ENCODE results near the gene SYPL1.

GRCh38 chr7:106071356-106071998 lies 40.6 kb downstream of the SYPL1 start:
- no peak for TF ChIP-seq EZH2 (IDR thresholded peaks at IDR 0.05; ENCODE audit: insufficient read depth, low read length)
- TF ChIP-seq, protein P1, sequence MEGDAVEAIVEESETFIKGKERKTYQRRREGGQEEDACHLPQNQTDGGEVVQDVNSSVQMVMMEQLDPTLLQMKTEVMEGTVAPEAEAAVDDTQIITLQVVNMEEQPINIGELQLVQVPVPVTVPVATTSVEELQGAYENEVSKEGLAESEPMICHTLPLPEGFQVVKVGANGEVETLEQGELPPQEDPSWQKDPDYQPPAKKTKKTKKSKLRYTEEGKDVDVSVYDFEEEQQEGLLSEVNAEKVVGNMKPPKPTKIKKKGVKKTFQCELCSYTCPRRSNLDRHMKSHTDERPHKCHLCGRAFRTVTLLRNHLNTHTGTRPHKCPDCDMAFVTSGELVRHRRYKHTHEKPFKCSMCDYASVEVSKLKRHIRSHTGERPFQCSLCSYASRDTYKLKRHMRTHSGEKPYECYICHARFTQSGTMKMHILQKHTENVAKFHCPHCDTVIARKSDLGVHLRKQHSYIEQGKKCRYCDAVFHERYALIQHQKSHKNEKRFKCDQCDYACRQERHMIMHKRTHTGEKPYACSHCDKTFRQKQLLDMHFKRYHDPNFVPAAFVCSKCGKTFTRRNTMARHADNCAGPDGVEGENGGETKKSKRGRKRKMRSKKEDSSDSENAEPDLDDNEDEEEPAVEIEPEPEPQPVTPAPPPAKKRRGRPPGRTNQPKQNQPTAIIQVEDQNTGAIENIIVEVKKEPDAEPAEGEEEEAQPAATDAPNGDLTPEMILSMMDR (IDR thresholded peaks at IDR 0.05; ENCODE audit: insufficient read depth, low read depth, low read length), result no peak

All from astrocyte (in vitro differentiated cells and primary cell).